HG03066 (cell line): ENCODE measurements around the gene NOXA1.

Experiments
- ATAC-seq: cut with Tn5 transposase; IDR thresholded peaks from one replicate; pipeline ENCODE4 v1.9.1; 2021; ENCODE audit warnings: low read depth; ENCODE audit not compliant: unreplicated experiment

The NOXA1 gene

DNA sequence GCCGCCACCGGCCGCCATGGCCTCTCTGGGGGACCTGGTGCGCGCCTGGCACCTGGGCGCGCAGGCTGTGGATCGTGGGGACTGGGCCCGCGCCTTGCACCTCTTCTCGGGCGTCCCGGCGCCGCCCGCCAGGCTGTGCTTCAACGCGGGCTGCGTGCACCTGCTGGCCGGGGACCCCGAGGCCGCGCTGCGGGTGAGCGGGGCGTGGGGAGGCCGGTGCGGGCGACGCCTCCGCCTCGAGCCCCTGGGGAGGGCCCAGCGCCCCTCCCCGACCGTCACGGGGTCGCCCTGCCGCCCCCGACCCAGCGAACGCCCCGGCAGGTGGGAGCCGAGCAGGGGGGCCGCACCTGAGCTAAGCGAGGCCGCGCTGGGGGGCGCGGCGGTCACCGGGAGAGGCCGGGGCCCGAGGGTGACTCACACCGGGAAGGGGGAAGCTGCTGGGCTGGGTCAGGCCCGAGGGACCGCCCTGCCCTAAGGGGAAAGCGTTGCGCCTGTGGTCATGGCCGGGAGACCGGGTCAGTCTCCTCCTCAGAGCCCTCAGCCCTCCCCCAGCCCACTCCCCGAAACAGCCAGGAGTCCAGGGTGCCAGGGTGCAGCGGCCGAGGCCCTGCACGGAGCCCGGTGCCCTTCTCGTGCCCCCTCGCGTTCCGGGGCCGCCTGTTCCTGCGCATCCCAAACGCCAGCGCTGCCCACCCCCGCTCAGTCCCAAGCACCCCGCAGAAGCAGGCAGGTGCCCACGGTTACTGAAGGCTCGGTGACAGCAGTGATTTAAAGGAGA is 510 bp downstream of the NOXA1 start:
- ATAC-seq, result no peak

DNA sequence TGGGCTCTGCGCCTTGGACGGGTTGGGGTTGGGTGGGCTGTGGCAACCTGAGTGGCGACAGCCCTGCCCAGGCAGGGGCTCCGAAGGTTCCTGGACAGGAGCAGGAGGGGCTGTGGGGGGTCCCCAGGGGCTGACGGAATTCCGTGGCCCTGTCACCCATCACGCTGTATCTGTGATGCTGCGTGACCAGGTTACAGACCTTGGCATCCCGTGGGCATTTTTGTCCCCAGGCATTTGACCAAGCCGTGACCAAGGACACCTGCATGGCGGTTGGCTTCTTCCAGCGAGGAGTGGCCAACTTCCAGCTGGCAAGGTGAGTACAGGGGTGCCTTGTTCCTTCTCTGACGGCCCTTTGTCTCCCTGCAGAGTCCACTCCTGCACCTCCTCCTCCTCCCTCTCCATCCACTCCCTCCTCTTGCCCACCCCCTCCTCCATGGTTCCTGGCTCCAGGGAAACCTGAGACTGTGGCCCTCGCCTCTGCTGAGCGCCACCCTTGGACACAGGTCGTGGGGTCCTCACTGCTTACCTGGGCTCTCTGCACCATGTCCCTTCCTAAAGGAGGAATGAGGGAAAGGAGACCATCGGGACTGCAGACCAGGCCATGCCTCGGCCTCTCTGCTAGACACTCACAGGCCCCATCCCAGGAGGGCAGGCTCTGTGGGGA is 3.0 kb downstream of the NOXA1 start:
- ATAC-seq, result no peak

DNA sequence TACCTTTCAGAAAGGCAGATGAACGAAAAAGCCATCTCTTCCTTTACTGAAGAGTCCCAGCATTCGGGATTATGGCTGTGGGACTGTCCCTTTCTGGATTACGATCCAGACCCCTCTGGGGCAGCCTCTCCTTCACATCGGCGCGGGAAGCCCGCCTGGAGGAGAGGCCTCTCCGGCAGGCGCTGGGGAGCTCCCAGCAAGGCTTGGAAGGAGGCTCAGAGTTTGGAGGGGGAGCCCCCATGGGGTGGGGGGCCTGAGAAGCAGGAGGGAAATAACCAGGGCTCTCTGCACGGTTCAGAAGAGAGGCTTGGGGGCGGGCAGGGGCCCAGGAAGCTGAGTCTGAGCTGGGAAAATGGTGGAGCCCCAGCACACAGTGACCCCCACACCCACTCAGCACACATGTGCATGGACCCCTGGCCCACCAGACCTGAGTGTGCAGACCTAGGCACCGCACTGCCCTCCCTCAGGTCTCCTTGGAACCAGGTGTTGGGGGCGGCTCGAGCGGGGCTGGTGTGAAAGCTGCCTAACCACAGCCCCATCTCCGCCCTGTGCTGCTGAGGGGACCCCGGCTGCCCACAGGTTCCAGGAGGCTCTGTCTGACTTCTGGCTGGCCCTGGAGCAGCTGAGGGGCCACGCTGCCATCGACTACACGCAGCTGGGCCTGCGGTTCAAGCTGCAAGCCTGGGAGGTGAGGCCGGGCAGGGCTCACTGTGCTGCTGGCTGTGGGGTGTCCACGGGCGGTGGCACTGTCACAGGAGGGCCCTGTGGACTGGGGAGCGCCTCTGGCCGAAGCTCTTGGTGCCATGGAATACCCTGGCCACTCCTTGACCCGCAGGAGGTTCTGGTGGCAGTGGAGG is 4.5 kb downstream of the NOXA1 start:
- no peak for ATAC-seq

DNA sequence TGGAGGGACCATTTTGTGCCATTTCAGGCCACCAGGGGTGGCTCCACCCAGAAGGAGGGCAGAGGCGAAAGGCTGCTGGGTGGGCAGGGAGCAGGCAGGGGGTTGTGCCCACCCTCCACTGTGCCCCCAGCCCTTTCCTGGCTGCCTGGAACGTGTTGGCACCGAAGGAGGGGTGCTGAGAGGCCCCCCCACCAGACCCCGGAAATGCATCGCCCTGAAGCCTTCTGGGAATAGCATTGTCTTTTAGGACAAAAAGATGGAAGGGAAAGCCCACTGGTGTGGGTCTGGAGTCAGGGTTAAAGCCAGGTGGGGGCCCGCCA is 5.1 kb downstream of the NOXA1 start:
- no peak for ATAC-seq

DNA sequence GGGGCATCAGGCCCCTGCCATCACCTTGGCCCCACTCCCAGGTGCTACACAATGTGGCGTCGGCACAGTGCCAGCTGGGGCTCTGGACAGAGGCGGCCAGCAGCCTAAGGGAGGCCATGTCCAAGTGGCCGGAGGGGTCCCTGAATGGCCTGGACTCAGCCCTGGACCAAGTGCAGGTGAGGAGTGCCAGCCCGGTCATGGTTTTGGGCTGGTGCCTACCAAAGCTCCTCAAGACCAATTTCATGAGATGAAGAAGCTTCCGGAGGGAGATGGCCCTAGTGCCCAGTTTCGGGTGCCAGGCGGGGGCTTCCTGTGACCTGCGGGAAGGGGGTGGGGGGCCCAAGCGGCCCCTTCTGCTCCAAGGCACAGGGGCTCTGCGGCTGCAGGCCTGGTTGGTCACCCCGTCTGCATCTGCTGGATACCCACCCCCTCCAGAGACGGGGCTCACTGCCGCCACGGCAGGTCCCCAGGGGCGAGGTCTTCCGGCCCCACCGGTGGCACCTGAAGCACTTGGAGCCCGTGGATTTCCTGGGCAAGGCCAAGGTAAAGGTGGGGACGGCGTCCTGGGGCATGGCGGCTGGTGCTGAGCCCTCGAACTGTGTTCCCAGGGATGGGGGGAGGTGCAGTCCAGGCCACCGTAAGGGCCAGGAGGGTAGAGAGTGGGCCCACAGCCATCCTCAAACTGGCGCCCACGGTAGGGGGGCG is 5.8 kb downstream of the NOXA1 start:
- ATAC-seq, result no peak

DNA sequence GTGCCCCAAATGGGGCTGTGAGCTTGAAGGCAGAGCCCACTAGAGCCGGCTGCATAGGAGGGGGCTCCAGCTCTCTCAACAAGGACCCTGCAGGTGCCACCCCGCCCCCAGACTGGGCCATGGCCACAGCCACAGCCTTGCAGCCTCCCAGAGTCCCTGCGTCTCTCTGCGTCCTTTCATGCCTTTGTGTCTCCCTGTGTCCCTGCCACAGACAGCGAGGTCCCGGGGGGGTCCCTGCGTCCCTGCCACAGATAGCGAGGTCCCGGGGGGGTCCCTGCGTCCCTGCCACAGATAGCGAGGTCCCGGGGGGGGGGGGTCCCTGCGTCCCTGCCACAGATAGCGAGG is 6.3 kb downstream of the NOXA1 start:
- no peak for ATAC-seq

DNA sequence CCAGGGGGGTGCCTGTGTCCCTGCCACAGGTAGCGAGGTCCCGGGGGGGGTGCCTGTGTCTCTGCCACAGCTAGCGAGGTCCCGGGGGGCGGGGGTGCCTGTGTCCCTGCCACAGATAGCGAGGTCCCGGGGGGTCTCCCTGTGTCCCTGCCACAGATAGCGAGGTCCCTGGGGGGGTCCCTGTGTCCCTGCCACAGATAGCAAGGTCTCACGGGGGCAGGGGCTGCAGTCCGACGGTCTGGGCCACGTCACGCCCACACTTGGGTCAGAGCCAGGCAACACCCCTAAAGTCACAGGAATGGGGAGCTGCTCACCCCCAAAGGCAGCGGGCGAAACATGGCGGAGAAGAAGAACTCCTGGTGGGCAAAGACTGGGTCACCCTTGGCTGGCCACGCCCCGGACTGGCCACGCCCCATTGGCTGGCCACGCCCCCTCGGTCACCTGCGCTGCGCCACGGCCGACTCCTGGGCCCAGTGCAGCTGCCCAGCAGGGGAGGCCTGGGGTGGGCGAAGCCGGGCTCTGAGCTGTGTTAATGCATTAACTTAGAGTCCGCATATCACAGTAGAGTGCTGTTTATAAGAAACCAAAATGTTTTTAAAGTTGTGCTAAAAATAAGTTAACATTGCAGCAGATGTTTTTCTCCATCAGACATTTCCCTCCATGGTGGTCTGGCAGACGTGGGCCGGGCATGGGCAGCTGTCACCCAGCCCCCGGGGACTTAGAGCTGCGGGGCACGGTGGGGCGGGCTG is 7.0 kb downstream of the NOXA1 start:
- no peak for ATAC-seq

DNA sequence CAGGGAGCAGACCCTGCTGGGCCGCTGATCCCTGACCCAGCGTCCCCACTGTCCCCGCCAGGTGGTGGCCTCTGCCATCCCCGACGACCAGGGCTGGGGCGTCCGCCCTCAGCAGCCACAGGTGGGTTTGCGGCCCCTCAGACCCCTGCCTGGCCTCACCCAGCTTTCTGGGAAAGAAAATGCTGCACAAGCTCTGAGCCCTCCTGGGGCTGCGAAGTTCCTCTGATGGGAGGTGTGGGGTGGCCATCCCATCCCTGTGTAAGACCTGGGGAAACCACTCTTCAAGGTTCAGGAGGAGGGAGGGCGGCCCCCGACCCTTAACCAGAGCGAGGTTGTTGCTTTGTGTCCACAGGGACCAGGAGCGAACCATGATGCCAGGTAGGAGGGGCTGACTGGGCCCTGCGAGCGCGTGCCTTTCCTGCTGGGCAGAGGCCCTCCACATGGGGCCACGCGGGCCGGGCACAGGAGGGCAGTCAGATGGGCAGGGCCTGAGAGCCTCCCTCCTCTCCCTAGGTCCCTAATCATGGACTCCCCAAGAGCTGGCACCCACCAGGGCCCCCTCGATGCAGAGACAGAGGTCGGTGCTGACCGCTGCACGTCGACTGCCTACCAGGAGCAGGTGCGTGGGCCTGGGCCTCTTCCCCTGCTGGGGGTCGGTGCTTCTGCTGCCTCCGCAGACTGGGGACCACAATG is 7.7 kb downstream of the NOXA1 start:
- ATAC-seq, result no peak

DNA sequence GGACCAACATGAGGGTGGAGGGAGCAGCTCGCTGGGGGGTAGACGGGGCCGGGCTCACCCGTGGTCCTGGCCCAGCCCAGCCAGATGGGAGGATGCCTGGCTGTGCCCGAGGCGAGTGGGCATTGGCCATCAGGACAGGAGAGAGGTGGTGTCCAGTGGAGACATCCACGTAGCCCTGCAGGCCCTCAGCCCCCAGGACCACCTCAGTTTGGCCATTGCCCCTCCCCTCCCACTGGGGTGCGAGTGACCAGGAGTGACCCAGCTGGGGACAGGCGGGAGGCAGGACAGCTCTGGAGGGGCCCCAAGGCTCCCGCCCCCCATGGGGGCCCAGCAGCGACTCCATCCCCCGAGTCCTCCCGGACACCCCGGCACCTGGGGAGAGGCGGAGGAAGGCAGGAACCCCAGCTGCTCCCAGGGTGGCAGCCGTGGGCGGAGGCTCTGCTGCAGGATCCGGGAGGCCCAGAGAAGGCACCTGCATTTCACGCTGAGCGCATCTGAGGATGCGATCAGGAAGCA is 8.3 kb downstream of the NOXA1 start:
- ATAC-seq, result no peak

DNA sequence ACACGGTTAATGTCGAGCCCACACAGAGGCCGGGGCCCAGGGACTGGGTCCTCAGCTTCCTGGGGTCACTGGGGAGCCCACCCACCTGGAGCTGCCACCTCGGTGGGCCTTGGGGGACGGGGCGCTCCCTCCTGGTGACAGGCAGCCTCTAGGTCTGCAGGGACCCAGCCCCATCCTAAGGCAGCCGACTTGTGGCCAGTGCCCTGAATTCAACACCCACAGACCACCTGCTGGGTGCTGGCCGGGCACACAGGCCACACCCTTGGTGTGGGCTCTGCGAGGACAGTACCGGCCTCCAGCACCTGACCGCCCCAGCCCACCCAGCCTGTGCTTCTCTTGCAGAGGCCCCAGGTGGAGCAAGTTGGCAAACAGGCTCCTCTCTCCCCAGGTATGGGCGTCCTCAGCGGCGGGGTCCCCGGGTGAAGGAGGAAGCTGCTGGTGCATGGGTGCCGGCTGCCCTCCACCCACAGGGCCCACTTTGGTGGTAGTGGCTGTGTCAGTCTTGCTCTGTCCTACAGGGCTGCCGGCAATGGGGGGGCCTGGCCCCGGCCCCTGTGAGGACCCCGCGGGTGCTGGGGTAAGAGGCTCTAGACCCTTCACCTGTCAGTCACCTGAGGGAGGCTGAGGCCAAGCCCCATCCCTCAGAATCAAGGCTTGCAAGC is 9.6 kb downstream of the NOXA1 start:
- no peak for ATAC-seq

DNA sequence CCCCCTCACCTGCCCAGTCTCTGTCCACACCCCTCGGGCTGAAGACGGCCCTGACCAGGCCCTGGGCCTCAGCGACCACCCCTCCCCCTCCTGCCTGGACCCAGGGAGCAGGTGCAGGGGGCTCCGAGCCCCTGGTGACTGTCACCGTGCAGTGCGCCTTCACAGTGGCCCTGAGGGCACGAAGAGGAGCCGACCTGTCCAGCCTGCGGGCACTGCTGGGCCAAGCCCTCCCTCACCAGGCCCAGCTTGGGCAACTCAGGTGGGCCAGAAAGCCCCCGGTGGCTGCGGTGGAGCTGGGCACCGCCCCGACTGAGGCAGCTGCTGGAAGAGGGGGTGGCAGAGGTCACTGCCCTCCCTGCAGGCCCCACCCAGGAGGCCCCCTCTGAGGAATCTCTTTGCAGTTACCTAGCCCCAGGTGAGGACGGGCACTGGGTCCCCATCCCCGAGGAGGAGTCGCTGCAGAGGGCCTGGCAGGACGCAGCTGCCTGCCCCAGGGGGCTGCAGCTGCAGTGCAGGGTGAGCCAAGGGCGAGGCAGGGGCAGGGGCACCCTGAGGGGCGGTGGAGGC is 10.2 kb downstream of the NOXA1 start:
- no peak for ATAC-seq

DNA sequence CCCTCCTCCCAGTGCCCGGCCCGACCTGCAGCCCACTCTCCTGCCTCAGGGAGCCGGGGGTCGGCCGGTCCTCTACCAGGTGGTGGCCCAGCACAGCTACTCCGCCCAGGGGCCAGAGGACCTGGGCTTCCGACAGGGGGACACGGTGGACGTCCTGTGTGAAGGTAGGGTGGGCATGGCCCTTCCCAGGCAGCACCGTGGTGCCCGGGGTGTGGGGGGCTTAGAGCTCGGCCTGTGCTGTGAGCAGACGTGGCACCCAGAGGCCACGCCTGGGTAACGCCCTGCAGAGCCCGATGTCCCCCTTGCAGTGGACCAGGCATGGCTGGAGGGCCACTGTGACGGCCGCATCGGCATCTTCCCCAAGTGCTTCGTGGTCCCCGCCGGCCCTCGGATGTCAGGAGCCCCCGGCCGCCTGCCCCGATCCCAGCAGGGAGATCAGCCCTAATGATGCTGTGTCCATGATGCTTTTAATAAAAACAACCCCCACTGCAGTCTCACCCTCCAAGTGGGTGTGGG is 10.8 kb downstream of the NOXA1 start:
- ATAC-seq, result no peak

DNA sequence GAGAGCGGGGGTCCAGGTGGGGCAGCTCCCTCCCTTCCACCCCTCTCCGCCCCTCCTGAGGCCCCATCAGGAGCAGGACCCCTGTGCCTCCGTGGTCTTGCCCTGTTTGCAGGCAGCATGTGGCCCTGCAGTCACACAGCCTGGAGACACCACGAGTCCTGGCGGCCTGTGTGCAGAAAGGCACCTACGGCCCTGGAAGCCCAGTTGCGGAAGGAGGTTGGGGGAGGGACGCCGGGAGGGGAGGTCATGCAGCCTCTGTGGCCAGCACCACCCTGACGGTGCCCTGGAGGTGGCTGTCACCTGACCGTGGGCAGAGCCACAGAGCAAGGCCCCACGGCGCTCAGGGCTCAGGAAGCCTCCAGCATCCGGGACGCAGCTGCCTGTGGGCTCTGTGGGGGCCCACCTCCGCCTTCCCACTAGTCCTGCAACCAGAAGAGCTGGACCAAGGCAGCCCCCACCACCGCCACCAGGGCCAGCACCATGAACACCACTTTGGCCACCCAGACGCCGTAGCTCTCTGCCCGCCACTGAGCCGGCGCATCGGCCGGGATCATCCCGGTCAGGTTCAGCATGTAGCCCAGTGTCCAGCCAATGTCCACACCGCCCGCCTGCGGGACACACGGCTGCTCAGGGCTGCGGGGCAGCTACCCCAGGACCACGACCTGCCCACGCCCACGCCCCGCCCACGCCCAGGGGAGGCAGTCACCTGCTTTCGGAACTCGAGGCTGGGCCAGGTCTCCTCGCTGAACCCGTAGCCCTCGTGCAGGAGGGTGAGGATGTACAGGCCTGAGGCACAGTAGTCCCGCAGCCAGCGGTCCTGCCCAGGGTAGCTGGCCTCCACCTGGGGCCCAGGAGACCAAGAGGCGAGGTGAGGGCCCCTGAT is 11.5 kb downstream of the NOXA1 start:
- no peak for ATAC-seq

DNA sequence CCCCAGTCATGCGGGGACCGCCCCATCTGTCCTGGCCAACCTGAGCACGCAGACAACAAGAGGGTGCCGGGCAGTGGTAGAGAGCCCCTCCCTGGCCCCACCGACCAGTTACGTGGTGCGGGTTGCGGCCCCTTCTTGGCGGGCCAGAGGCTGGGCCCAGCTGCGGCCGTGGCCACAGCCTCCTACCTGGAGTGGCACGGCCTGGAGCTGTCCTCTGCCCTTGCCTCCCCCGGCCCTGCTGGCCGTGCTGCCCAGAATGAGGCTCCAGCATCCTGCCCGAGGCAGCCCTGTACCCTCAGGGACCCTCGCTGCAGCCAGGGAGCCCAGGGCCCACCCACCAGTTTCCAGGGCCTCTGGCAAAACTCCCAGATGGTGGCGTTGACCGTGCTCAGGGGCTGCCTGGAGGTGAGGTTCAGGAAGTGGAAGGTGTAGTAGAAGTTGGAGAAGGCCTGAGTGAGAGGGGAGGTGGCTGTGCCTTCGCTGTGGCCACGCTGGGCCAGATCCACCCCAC is 12.2 kb downstream of the NOXA1 start:
- ATAC-seq, result no peak

DNA sequence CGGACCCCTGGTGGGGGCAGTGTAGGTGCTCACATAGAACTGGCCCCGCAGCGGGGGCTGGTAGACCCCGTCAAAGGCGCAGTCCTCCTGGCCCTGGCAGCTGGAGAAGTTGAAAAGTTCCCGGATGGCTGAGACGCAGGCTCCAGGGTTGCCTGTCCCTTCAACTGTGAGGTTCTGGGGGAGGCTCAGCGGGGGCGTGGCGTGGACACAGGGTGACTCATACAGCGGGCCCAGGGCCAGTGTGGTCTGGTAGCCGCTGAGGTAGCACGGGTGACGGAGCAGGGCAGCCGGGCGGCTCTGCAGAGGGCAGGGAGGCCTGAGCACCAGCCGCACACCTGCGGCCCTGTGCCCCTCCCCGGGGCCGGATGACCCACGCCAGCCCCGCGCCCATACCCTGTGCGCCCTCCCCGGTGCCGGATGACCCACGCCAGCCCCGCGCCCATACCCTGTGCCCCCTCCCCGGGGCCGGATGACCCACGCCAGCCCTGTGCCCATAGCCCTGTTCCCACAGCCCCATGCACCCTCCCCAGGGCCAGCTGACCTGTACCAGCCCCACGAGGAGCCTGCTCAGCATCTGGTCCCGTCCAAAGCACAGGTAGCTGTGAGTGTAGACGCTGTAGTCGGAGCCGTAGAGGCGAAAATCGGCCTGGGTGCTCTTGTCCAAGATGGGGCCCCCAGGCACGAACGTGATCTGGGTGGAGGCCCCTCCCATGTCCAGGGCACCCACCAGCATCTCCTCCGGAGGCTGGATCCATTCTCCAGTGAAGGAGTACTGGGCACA is 13.0 kb downstream of the NOXA1 start:
- no peak for ATAC-seq

DNA sequence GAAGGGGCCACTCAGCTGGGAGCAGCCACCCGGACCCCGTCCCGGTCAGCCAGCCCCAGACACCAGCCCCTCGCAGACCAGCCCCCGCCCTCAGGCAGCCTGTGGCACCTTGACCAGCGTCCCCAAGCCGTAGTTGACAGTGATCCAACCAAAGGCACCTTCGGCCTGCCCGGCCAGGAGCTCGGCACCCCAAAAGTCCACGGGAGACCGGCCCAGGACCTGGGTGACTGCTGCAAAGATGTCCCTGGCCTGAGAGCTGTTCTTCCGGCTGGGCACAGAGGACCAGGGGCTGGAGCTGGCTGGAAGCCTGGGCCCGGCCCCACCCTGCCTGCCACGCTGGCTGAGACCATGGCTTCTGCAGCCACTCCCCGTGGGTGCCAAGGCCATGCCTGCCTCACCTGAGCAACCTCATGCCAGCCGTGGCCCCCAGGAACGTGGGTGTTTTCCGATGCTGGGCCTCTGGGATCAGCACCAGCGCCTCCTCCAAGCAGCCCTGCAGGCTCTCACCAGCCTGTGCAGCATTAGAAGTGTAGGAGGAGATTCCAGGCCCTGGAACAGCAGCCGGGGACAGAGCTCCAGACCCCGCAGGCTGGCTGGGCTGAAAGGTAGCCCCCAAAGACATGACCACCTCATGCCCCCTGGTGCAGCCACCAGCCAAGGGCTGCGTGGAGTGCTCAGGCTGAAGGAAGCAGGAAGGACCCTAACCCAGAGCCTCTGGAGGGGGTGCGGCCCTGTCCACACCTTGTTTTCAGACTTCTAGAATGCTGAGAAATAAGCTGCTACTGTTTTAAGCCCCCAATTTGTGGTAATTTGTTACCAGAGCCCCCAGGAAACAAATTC is 13.8 kb downstream of the NOXA1 start:
- no peak for ATAC-seq
